Osteoblast (primary cell): ENCODE measurements around the gene MAGOHB. TPM values are rescaled to one million over a fixed set of nuclear protein-coding genes. Genes with fewer than 3 reads are reported as not detected.
"Not testable (repeated sequence)": the region's sequence is repeated elsewhere in the genome, so short reads cannot be mapped to it uniquely, and the experiment has no call there.

ENCODE experiments used
- DNase-seq: peaks from one replicate; pipeline ENCODE4 v3.0.0; 2011; ENCODE audit warnings: low spot score, mixed read lengths; ENCODE audit not compliant: insufficient read length; ENCODE audit errors: missing footprints
- H2AFZ ChIP-seq: 2 replicates; pipeline ENCODE4 v1.6.0; 2011; ENCODE audit warnings: mild to moderate bottlenecking, low read length
- H3K27ac ChIP-seq: 2 replicates; pipeline ENCODE4 v1.5.1; 2011; ENCODE audit warnings: mild to moderate bottlenecking, low read depth, low read length, moderate library complexity
- H3K27me3 ChIP-seq: 2 replicates; pipeline ENCODE4 v1.6.0; 2012; ENCODE audit warnings: mild to moderate bottlenecking, control low read depth, inconsistent platforms, low read length, moderate library complexity; ENCODE audit not compliant: insufficient read depth
- H3K36me3 ChIP-seq: 2 replicates; pipeline ENCODE4 v1.5.1; 2011; ENCODE audit warnings: mild to moderate bottlenecking, low read length, control low read depth, moderate library complexity; ENCODE audit not compliant: insufficient read depth
- H3K4me1 ChIP-seq: 2 replicates; pipeline ENCODE4 v1.5.1; 2011; ENCODE audit warnings: mild to moderate bottlenecking, low read length, control low read depth, moderate library complexity; ENCODE audit not compliant: insufficient read depth
- H3K4me2 ChIP-seq: 2 replicates; pipeline ENCODE4 v1.6.0; 2011; ENCODE audit warnings: mild to moderate bottlenecking, low read length; ENCODE audit not compliant: insufficient read depth
- H3K4me3 ChIP-seq: fragments of 200-600 bp; sonication (generic); 3 replicates; pipeline ENCODE4 v1.5.1; 2012; ENCODE audit warnings: mild to moderate bottlenecking, low read length, inconsistent platforms; ENCODE audit not compliant: insufficient read depth
- H3K79me2 ChIP-seq: 2 replicates; pipeline ENCODE4 v1.6.0; 2012; ENCODE audit warnings: mild to moderate bottlenecking, low read length, control low read depth, inconsistent platforms; ENCODE audit not compliant: insufficient read depth
- H3K9me3 ChIP-seq: 2 replicates; pipeline ENCODE4 v1.5.1; 2011; ENCODE audit warnings: low read depth, low read length, control low read depth
- H4K20me1 ChIP-seq: 2 replicates; pipeline ENCODE4 v1.6.0; 2012; ENCODE audit warnings: mild to moderate bottlenecking, low read length, control low read depth; ENCODE audit not compliant: insufficient read depth
- total RNA-seq: library from RNA; depleted of rRNA; stranded (reverse); fragments of >200 nt; gene quantifications from 2 replicates; pipeline ENCODE4 v1.2.3, GENCODE V29; 2012
- TF ChIP-seq, protein P1 (sequence below): IDR thresholded peaks from 2 replicates; pipeline ENCODE4 v1.5.1; 2011; ENCODE audit warnings: mild to moderate bottlenecking, low read depth, low read length, moderate library complexity; ENCODE audit errors: extremely low read depth

The MAGOHB gene
- total RNA-seq, 1 donor: 16.3 TPM

DNA sequence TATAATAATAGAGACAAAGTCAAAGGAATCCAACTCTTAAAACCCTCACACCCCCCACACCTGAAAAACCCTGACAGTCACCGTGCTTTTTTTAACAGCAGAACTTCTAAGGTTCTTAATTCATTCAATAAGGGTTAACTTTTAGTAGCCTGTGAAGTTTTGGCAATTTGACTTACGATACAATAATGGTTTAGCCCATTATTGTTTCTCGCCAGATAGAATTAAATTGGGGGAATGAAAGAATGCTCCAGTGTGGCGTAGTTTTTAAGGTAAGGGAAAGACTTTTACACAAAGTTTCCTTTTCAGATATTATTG is 604 bp upstream of the MAGOHB start:
- peak overlapping the region; percentile 78 for H2AFZ ChIP-seq

DNA sequence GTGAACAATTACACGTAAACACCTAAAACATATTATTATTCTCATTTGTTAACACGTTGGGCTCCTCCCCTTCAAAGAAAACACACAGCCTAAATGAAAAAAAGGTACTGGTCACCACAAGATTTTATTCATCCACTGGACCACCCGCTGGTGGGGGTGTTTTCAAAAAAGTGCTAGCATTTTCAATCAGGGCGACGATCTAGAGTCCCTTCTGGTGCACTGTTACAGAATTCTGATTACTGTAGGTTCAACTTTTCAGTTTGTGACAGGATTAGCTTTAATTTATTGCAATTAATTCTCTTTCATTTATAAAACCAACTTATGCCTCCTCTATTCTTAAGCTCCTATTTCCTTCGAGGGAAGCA is 443 bp downstream of the MAGOHB start:
- Histone ChIP-seq H3K27ac (peak overlapping the region; percentile 98), H3K36me3 (peaks cover 11% of the 10 kb centered on the region), H3K4me3 (peak overlapping the region; percentile 84), H3K9me3 (no peaks in the 10 kb centered on the region), H3K79me2 (peaks cover 23% of the 10 kb centered on the region), H3K4me1 (peaks cover 21% of the 10 kb centered on the region), H3K27me3 (no peaks in the 10 kb centered on the region), H4K20me1 (no peaks in the 10 kb centered on the region), H2AFZ (peak overlapping the region; percentile 78), H3K4me2 (peak overlapping the region; percentile 99)
- TF ChIP-seq, protein P1, sequence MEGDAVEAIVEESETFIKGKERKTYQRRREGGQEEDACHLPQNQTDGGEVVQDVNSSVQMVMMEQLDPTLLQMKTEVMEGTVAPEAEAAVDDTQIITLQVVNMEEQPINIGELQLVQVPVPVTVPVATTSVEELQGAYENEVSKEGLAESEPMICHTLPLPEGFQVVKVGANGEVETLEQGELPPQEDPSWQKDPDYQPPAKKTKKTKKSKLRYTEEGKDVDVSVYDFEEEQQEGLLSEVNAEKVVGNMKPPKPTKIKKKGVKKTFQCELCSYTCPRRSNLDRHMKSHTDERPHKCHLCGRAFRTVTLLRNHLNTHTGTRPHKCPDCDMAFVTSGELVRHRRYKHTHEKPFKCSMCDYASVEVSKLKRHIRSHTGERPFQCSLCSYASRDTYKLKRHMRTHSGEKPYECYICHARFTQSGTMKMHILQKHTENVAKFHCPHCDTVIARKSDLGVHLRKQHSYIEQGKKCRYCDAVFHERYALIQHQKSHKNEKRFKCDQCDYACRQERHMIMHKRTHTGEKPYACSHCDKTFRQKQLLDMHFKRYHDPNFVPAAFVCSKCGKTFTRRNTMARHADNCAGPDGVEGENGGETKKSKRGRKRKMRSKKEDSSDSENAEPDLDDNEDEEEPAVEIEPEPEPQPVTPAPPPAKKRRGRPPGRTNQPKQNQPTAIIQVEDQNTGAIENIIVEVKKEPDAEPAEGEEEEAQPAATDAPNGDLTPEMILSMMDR: no peak
- DNase-seq: no peak

More for the DNA sequence above, 604 bp upstream of the MAGOHB start:
- TF ChIP-seq, protein P1: no peak
- Histone ChIP-seq H3K27me3 (no peaks in the 10 kb centered on the region), H3K4me2 (peak overlapping the region; percentile 99), H3K27ac (peak overlapping the region; percentile 98), H4K20me1 (no peaks in the 10 kb centered on the region), H3K9me3 (no peaks in the 10 kb centered on the region), H3K4me1 (peaks cover 31% of the 10 kb centered on the region), H3K79me2 (peaks cover 23% of the 10 kb centered on the region), H3K36me3 (peaks cover 8% of the 10 kb centered on the region), H3K4me3 (peak overlapping the region; percentile 84)
- DNase-seq: no peak

DNA sequence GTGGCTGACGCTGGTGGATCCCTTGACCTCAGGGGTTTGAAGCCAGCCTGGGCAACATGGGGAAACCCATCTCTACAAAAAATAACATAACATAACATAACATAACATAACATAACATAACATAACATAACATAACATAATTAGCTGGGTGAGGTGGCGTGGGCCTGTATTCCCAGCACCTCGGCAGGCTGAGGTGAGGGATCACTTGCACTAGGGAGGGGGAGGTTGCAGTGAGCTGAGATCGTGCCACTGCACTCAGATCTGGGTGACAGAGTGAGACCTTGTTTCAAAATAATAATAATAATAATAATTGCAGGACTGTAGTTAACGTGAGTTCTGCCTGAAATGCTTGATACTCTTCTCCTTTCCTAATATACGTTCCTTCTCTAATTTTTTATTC is 1.3 kb downstream of the MAGOHB start:
- H3K27ac ChIP-seq: peak overlapping the region; percentile 98

GRCh38 chr12:10611258-10611657 is 2.2 kb downstream of the MAGOHB start:
- not testable (repeated sequence) for H2AFZ ChIP-seq, H3K4me2 ChIP-seq, H3K27ac ChIP-seq, H3K9me3 ChIP-seq, H4K20me1 ChIP-seq, H3K4me3 ChIP-seq, H3K27me3 ChIP-seq, DNase-seq
- peaks cover 23% of the 10 kb centered on the region for H3K36me3 ChIP-seq
- peaks cover 16% of the 10 kb centered on the region for H3K4me1 ChIP-seq
- peaks cover 23% of the 10 kb centered on the region for H3K79me2 ChIP-seq

More for the DNA sequence above, 1.3 kb downstream of the MAGOHB start:
- TF ChIP-seq, protein P1: no peak
- Histone ChIP-seq H3K36me3 (peaks cover 17% of the 10 kb centered on the region), H3K27me3 (no peaks in the 10 kb centered on the region), H4K20me1 (no peaks in the 10 kb centered on the region), H3K9me3 (no peaks in the 10 kb centered on the region), H3K79me2 (peaks cover 23% of the 10 kb centered on the region), H3K4me2 (peak overlapping the region; percentile 99), H3K4me3 (peak overlapping the region; percentile 84), H2AFZ (no peak overlapping the region), H3K4me1 (peaks cover 16% of the 10 kb centered on the region)
- no peak for DNase-seq
